HEK293 (cell line): Measurements from ENCODE around the gene LPP.

Source experiments
- ZNF311 ChIP-seq: fragments of 450-650 bp; formaldehyde crosslinking; IDR thresholded peaks from 2 replicates; pipeline ENCODE4 v1.5.1; 2017; ENCODE audit warnings: missing biosample characterization, missing genetic modification characterization, borderline replicate concordance
- ZNF76 ChIP-seq: fragments of 450-650 bp; formaldehyde crosslinking; IDR thresholded peaks from 2 replicates; pipeline ENCODE4; 2016; ENCODE audit warnings: low read depth, missing biosample characterization, missing genetic modification characterization, borderline replicate concordance

- TF ChIP-seq ZNF76 (tag by site-specific recombination) = no peak
- no peak for TF ChIP-seq ZNF311
These were observed 103.5 kb downstream of the LPP start for GRCh38 chr3:188257384-188258026.
